HG02642 (cell line): ENCODE measurements around the gene SRSF5.

ENCODE experiments used
- ATAC-seq: cut with Tn5 transposase; IDR thresholded peaks from one replicate; pipeline ENCODE4 v1.9.1; 2021; ENCODE audit warnings: mild to moderate bottlenecking; ENCODE audit not compliant: unreplicated experiment, poor library complexity

SRSF5 gene

GRCh38 chr14:69769623-69770022 lies 2.7 kb downstream of the SRSF5 start:
- no peak for ATAC-seq

DNA sequence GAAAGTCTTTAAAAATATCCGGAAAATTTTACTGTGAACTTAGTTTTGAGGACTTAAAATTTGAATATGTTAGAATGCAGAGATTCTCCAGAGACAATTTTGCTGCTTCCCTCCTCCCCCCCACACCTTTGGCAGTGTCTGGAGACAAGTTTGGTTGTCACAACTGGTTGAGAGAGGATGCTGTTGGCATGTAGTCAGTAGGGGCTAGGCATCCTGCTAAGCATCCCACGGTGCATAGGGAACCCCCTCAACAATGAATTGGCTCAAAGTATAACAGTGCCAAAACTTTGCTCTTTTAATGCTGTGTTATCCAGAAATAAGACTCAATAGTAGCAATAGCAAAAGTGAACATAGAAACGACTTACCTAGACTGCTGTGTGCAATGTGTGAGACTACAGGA lies 3.6 kb downstream of the SRSF5 start:
- no peak for ATAC-seq

DNA sequence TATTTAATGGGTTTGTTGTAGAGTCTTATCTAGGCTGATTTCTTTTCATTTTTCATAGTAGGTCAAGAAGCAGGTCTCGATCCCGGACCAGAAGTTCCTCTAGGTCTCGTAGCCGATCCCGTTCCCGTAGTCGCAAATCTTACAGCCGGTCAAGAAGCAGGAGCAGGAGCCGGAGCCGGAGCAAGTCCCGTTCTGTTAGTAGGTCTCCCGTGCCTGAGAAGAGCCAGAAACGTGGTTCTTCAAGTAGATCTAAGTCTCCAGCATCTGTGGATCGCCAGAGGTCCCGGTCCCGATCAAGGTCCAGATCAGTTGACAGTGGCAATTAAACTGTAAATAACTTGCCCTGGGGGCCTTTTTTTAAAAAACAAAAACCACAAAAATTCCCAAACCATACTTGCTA lies 4.2 kb downstream of the SRSF5 start:
- ATAC-seq, result no peak

- no peak for ATAC-seq
Observed at GRCh38 chr14:69772082-69773017, 5.4 kb downstream of the SRSF5 start.

- no peak for ATAC-seq
Observed at GRCh38 chr14:69773571-69774276, 6.8 kb downstream of the SRSF5 start.

GRCh38 chr14:69775012-69775411 lies 8.1 kb downstream of the SRSF5 start:
- no peak for ATAC-seq

DNA sequence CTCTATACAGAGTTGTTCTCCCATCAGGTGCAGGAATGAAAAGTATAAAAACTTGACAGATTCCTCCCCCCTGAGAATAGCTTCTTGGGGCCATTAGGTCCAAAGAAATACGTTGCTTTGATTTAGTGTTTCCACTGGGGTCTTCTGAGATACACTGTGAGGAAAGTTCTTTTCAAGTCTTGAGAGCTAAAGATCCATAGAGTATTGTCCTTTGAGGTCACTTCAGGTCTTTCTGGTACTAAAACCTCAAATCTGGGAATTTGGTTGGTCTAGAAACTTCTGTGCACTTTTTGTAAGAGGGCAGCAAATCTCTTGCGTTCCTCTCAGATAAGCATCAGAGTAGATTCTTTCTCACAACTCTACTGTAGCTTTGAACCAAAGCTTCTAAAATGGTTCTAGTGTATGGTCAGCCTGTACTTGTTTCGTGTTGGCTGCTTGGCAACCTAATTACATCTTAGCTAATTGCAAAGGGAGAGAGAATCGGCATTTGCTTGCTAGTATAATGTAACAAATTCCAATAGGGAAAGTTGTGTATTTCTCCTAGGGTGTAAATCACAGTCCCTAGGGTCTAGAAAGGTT lies 10.0 kb downstream of the SRSF5 start:
- no peak for ATAC-seq

- no peak for ATAC-seq
Observed at GRCh38 chr14:69779088-69779487, 12.1 kb downstream of the SRSF5 start.

- no peak for ATAC-seq
Observed at GRCh38 chr14:69780092-69780491, 13.2 kb downstream of the SRSF5 start.

DNA sequence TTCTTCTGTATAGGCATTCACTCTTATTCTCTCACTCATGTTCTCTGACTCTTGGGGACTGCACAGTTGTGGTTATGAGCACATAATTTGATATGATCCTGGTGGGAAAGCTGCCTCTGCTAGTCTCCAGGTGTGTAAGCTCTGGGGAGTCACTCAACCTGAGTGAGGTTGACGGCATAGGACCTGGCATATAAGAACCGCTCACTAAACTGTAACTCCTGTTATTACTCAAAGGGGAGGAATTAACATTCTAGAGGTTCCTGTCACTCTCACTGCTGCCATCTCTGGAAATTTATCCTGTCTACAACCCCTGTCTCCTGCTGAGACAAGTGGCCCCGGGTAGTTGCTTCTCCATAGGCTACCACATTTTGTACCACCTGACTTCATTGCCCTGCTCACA lies 14.0 kb downstream of the SRSF5 start:
- ATAC-seq, result no peak

DNA sequence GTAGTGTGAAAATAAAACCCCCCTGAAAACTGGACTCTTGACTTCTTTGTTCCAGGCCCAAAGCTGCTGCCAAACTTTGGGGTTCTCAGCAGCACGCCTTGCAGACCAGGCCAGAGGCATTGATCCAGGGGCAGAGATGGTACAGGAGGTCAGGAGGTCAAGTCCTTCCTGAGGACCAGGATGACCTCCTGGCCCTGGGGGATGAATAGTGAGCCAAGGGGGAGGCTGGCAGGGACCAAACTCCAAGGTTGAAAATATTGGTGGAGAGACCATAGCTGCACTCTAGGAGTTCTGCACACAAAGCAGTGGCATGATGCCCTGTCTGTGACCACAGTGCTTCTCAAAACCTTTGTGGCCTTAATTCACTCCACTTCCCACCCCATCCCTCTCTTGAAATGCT lies 18.0 kb downstream of the SRSF5 start:
- ATAC-seq, result no peak

- ATAC-seq, result no peak
Observed at GRCh38 chr14:69786603-69787002, 19.7 kb downstream of the SRSF5 start.

DNA sequence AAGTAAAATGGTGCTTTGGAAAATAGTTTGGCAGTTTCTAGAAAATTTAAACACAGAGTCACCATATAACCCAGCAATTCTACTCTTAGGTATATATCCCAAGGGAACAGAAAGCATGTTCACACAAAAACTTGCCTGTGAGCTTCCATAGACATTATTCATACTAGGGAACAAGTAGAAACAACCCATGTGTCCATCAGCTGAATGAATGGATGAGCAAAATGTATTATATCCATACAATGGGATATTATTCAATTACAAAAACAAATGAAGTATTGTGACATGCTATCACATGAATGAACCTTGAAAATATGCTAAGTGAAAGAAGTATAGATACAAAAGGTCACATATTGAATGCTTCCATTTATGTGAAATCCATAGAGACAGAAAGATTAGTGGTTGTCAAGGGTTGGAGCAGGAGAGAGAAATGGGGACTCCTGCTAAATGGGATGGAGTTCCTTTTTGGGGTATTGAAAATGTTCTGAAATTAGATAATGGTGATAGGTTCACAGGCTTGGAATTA lies 22.2 kb downstream of the SRSF5 start:
- no peak for ATAC-seq

- no peak for ATAC-seq
Observed at GRCh38 chr14:69792887-69793421, 26.0 kb downstream of the SRSF5 start.

DNA sequence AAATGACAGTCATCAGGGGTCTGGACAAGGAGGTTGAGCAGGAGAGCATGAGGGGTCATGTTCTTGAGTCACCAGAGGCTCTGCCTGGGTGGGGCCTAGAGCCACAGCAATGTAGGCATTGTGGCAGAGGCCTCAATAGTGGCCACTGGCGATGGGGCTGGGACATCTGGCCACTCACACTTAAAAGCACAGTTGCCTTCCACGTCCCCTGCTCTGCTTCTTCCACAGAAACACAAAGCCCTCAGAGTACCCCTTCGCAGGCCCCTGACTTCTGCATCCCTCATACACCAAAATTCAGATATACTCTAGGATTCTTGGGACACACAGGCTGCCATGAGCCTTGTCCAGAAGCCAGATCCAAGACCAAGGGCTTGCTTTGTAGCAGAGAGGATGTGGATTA lies 27.8 kb downstream of the SRSF5 start:
- no peak for ATAC-seq

- no peak for ATAC-seq
Observed at GRCh38 chr14:69795691-69796090, 28.7 kb downstream of the SRSF5 start.

GRCh38 chr14:69796797-69797500 lies 30.0 kb downstream of the SRSF5 start, which contains the start of gene SLC10A1:
Gene SLC10A1 (minus strand): TSS chr14:69797241. CDS start chr14:69797155, 86 bp downstream.
- ATAC-seq, result no peak

DNA sequence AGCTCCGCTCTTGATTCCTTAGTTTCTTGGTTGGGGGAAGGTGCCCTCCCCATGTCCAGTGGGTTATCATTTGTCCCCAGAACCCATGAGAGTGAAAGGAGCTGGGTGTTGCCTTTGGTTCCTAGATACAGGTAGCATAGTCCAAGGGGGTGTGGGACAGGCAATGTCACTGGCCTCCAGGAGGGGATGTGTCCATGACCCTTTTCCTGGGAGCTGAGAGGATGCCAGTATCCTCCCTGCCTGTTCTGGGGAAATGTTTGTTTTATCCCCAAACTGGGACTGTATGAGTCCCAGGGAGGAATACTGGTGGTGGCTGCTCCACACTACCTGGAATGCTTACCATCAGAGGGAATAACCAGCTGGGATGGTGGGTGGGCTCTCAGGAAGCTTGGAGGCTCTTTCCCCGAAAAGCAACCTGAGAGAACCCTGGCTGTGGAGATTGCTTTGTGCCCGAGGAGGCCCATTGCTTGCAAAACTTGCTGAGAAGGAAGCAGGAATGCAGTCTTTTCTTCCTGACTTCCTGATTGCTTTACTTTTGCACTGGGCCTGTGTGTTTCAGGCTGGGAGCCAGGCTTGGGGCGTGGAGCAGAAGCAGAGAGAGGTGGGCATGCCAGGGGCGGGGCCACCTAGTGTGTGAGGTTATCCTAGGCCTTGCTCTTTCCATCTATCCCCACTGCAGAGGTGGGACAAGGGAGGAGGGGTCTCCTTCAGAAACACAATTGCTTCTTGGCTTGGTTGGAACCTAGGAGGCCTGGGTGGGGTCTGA lies 30.8 kb downstream of the SRSF5 start:
- no peak for ATAC-seq

- no peak for ATAC-seq
Observed at GRCh38 chr14:69798339-69798735, 31.4 kb downstream of the SRSF5 start.
